ENCODE measurements around the gene NUDT21. TPM values are rescaled to one million over a fixed set of nuclear protein-coding genes. Genes with fewer than 3 reads are reported as not detected.
"Not testable (repeated sequence)": the region's sequence is repeated elsewhere in the genome, so short reads cannot be mapped to it uniquely, and the experiment has no call there.

The NUDT21 gene
- total RNA-seq, result 10 to 100 TPM; 26.1 to 43.6 (median 34.2) TPM

DNA sequence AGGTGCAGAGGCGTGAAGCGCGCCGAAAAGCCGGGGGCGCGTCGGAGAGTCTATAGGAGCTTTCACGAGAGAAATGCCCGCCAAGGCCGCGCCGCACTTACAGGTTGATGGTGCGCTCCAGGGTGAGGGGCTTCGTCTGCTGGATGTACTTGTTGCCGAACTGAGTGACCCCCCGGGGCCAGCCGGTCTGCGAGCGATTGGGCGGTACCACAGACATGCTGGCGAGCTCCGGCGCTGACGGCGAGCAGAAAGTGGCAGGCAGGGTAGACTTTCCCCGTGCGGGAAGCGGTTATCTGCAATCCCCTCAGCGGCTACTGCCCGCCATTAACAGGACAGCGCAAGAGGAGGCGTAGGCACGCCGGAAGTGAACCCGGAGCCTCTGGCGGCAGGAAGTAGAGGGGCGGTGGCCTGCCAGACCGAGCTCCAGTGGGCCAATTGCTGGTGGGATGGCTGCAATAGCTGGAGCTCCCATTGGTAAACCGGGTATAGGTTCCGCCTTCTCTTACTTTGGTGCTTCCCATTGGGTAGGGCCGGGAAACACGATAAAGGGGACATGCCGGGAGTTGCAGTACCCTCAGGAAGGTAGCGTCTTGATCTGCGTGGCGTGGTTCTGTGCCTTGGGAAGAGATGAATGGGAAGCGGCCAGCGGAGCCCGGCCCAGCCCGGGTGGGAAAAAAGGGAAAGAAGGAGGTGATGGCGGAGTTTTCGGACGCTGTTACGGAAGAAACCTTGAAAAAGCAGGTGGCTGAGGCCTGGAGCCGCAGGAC is at the start of gene NUDT21, which contains the start of gene OGFOD1:
Gene NUDT21, minus strand, starts transcription at position 347 of the 767 bp plus-strand sequence. Its CDS starts 130 bp downstream, at position 217.
Gene OGFOD1, plus strand, starts transcription at position 569 of the 767 bp plus-strand sequence. Its CDS starts 59 bp downstream, at position 628.
- Histone ChIP-seq H3K9me3 (no peaks in the 10 kb centered on the region), H3K4me1 (peaks cover 0 to 32% (median 7%) of the 10 kb centered on the region in 4 donors), H3K27ac (peak within 1 kb of the TSS; percentile 68 to 83 (median 80)), H3K4me3 (peak within 1 kb of the TSS; percentile 63 to 87 (median 78)), H3K27me3 (no peaks in the 10 kb centered on the region), H3K36me3 (peaks cover 0 to 25% (median 0%) of the 10 kb centered on the region in 3 donors)
- peak in 1 of 6 experiments; percentile 8 for TF ChIP-seq CTCF (IDR thresholded peaks at IDR 0.05)
- TF ChIP-seq POLR2A (IDR thresholded peaks at IDR 0.05), result peak; percentile 33 to 64
- DNase-seq, result peak; percentile 91 to 97 (median 91)

- Histone ChIP-seq H3K4me1 (no peaks in the 10 kb centered on the region), H3K36me3 (peaks cover 0 to 39% (median 0%) of the 10 kb centered on the region in 3 donors), H3K4me3 (no peak overlapping the region), H3K27ac (no peak overlapping the region), H3K27me3 (no peaks in the 10 kb centered on the region), H3K9me3 (no peaks in the 10 kb centered on the region)
- TF ChIP-seq POLR2A (IDR thresholded peaks at IDR 0.05) (no peak), CTCF (IDR thresholded peaks at IDR 0.05) (no peak)
- no peak for DNase-seq
These were observed 42.7 kb upstream of the NUDT21 start for GRCh38 chr16:56493815-56494214.

DNA sequence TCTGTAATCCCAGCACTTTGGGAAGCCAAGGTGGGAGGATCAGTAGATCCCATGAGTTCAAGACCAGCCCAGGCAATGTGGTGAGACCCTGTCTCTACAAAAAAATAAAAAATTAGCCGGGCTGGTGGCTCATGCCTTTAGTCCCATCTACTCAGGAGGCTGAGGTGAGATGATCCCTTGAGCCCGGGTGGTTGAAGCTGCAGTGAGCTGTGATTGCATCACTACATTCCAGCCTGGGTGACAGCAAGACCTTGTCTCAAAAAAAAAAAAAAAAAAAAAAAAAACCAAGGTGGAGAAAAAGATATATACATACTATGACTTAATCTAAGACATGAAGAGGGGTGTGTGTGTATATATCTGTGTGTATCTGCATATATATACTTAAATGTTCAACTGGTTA is 42.0 kb upstream of the NUDT21 start:
- H3K27me3 ChIP-seq, result no peaks in the 10 kb centered on the region
- H3K9me3 ChIP-seq, result no peaks in the 10 kb centered on the region
- peaks cover 0 to 32% (median 0%) of the 10 kb centered on the region in 3 donors for H3K36me3 ChIP-seq
- DNase-seq, result no peak
- TF ChIP-seq CTCF (IDR thresholded peaks at IDR 0.05), result no peak
- no peak for TF ChIP-seq POLR2A (IDR thresholded peaks at IDR 0.05)
- H3K4me3 ChIP-seq, result no peak overlapping the region
- H3K4me1 ChIP-seq, result no peaks in the 10 kb centered on the region
- H3K27ac ChIP-seq, result no peak overlapping the region

DNA sequence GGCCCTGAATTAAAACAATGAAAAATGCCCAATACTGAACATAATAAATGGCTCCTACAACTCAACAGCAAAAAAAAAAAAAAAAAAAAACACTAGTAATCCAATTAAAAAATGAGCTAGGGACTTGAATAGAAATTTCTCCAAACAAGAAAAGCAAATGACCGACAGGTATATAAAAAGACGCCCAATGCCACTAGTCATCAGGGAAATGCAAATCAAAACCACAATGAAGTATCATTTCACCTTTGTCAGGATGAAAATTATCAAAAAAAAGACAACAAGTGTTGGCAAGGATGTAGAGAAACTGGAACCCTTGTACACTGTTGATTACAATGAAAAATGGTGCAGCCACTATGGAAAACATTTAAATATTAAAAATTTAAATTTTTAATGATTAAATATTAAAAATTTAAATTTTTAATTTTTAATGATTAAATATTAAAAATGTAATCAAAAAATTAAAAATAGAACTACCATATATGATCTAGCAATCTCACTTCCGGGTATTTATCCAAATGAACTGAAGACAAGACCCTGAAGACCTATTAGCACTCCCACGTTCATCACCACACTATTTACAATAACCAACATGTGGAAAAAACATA is 40.6 kb upstream of the NUDT21 start:
- H3K4me3 ChIP-seq, result no peak overlapping the region
- no peak for DNase-seq
- no peaks in the 10 kb centered on the region for H3K27me3 ChIP-seq
- no peak overlapping the region for H3K27ac ChIP-seq
- peaks cover 0 to 18% (median 0%) of the 10 kb centered on the region in 3 donors for H3K36me3 ChIP-seq
- H3K9me3 ChIP-seq, result no peaks in the 10 kb centered on the region
- no peaks in the 10 kb centered on the region for H3K4me1 ChIP-seq
- TF ChIP-seq POLR2A (IDR thresholded peaks at IDR 0.05), result no peak
- no peak for TF ChIP-seq CTCF (IDR thresholded peaks at IDR 0.05)

- not testable (repeated sequence) for DNase-seq, H3K4me1 ChIP-seq, H3K27ac ChIP-seq, H3K4me3 ChIP-seq, H3K9me3 ChIP-seq, H3K27me3 ChIP-seq
- H3K36me3 ChIP-seq, result peaks cover 0 to 24% (median 0%) of the 10 kb centered on the region in 3 donors
These were observed 37.7 kb upstream of the NUDT21 start for GRCh38 chr16:56488868-56489267.

GRCh38 chr16:56488035-56488434 is 36.9 kb upstream of the NUDT21 start:
- no peaks in the 10 kb centered on the region for H3K9me3 ChIP-seq
- H3K27ac ChIP-seq, result no peak overlapping the region
- no peak for TF ChIP-seq CTCF (IDR thresholded peaks at IDR 0.05)
- no peak for TF ChIP-seq POLR2A (IDR thresholded peaks at IDR 0.05)
- peaks cover 0 to 31% (median 0%) of the 10 kb centered on the region in 3 donors for H3K36me3 ChIP-seq
- H3K4me1 ChIP-seq, result no peaks in the 10 kb centered on the region
- no peak for DNase-seq
- no peaks in the 10 kb centered on the region for H3K27me3 ChIP-seq
- no peak overlapping the region for H3K4me3 ChIP-seq
